Ishikawa (cell line): ENCODE results near the gene FBXL17.

Experiments used
- MAX ChIP-seq: IDR thresholded peaks from 2 replicates; pipeline ENCODE4 v1.6.1; 2012
- TEAD4 ChIP-seq: IDR thresholded peaks from 2 replicates; pipeline ENCODE4 v1.6.1; 2012

DNA sequence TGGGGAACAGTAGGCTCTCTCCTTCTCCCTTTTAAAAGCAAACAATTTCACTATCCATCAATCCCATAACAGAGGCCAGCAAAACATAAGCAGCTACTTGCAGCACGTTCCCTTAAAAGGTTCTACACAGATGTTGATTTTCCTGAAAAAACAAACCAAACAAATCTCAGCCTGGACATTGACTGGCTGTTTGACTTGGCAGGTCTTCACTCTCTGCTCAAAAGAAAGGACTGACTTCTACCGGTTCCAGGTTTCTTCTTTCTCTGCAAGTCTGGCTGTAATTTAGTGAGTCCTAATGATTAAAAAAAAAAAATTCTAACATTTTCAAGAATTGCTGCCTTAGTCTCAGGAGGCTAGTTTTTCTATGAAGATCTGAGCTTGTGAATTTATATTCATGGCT lies 508.0 kb downstream of the FBXL17 start:
- TF ChIP-seq TEAD4 (no peak), MAX (no peak)
